Panc1 (cell line): ENCODE results near the gene CYP4V2.

Source experiments
- POLR2AphosphoS5 ChIP-seq: IDR thresholded peaks from 2 replicates; pipeline ENCODE4 v1.6.1; 2012; ENCODE audit warnings: mild to moderate bottlenecking, low read depth, low read length, moderate library complexity
- SIN3A ChIP-seq: IDR thresholded peaks from 2 replicates; pipeline ENCODE4 v1.6.1; 2012; ENCODE audit warnings: low read depth, mild to moderate bottlenecking, low read length, moderate library complexity, borderline replicate concordance; ENCODE audit not compliant: insufficient read depth
- TCF7L2 ChIP-seq: IDR thresholded peaks from 2 replicates; pipeline ENCODE4 v1.6.1; 2011; ENCODE audit warnings: mild to moderate bottlenecking, low read depth, low read length, inconsistent platforms
- TF ChIP-seq, protein P1 (sequence below): fragments of 450-650 bp; IDR thresholded peaks from 2 replicates; pipeline ENCODE4 v1.5.1; 2017; ENCODE audit warnings: mild to moderate bottlenecking
- TF ChIP-seq, protein P2 (sequence below), 2 experiments: IDR thresholded peaks; 2 replicates each; pipeline ENCODE4 v1.6.1; 2011 to 2012; ENCODE audit warnings: low read depth in 2 of 2, control low read depth in 1 of 2, low read length in 1 of 2, mild to moderate bottlenecking in 1 of 2, moderate library complexity in 1 of 2; ENCODE audit not compliant: insufficient read depth in 1 of 2

DNA sequence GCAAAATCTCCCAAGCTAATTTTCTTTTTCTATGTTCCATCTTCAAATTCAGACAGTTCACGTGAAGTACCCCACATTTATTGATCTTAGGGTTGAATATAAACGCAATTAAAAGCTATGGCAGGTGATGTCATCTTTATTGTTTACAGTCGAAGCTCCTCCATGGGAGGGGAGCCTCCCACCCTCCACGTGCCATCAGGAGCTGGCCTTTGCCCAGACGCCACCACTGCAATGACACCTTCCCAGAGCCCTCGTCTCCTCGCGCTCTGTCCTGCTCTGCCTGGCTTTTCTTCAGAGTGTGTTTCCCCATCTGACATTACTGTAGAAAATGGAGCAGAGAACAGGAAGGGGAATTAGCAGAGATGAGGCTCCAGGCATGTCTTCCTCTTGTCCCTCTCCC is 18.8 kb upstream of the CYP4V2 start:
- TF ChIP-seq, protein P1, sequence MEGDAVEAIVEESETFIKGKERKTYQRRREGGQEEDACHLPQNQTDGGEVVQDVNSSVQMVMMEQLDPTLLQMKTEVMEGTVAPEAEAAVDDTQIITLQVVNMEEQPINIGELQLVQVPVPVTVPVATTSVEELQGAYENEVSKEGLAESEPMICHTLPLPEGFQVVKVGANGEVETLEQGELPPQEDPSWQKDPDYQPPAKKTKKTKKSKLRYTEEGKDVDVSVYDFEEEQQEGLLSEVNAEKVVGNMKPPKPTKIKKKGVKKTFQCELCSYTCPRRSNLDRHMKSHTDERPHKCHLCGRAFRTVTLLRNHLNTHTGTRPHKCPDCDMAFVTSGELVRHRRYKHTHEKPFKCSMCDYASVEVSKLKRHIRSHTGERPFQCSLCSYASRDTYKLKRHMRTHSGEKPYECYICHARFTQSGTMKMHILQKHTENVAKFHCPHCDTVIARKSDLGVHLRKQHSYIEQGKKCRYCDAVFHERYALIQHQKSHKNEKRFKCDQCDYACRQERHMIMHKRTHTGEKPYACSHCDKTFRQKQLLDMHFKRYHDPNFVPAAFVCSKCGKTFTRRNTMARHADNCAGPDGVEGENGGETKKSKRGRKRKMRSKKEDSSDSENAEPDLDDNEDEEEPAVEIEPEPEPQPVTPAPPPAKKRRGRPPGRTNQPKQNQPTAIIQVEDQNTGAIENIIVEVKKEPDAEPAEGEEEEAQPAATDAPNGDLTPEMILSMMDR, result no peak
- TF ChIP-seq, protein P2, sequence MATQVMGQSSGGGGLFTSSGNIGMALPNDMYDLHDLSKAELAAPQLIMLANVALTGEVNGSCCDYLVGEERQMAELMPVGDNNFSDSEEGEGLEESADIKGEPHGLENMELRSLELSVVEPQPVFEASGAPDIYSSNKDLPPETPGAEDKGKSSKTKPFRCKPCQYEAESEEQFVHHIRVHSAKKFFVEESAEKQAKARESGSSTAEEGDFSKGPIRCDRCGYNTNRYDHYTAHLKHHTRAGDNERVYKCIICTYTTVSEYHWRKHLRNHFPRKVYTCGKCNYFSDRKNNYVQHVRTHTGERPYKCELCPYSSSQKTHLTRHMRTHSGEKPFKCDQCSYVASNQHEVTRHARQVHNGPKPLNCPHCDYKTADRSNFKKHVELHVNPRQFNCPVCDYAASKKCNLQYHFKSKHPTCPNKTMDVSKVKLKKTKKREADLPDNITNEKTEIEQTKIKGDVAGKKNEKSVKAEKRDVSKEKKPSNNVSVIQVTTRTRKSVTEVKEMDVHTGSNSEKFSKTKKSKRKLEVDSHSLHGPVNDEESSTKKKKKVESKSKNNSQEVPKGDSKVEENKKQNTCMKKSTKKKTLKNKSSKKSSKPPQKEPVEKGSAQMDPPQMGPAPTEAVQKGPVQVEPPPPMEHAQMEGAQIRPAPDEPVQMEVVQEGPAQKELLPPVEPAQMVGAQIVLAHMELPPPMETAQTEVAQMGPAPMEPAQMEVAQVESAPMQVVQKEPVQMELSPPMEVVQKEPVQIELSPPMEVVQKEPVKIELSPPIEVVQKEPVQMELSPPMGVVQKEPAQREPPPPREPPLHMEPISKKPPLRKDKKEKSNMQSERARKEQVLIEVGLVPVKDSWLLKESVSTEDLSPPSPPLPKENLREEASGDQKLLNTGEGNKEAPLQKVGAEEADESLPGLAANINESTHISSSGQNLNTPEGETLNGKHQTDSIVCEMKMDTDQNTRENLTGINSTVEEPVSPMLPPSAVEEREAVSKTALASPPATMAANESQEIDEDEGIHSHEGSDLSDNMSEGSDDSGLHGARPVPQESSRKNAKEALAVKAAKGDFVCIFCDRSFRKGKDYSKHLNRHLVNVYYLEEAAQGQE (IDR thresholded peaks at IDR 0.05; ENCODE audit: insufficient read depth in 1 of 2, low read depth in 2 of 2, low read length in 1 of 2), result no peak
- TF ChIP-seq POLR2AphosphoS5, result no peak
- no peak for TF ChIP-seq SIN3A
- no peak for TF ChIP-seq TCF7L2
